Endodermal cell (in vitro differentiated cells): Measurements from ENCODE around the gene SCGB3A2. TPM values are rescaled to one million over a fixed set of nuclear protein-coding genes. Genes with fewer than 3 reads are reported as not detected.

Source experiments
- DNase-seq: peaks from one replicate; pipeline ENCODE4 v3.0.0-alpha.2; 2017
- H3K27ac ChIP-seq: 2 replicates; pipeline ENCODE4 v1.5.1; 2013; ENCODE audit warnings: mild to moderate bottlenecking, low read depth, low read length, moderate library complexity
- H3K27me3 ChIP-seq: 2 replicates; pipeline ENCODE4 v1.6.1; 2013; ENCODE audit warnings: mild to moderate bottlenecking, low read length, moderate library complexity; ENCODE audit not compliant: insufficient read depth, control insufficient read depth, poor library complexity, severe bottlenecking
- H3K36me3 ChIP-seq: 2 replicates; pipeline ENCODE4 v1.7.0; 2013; ENCODE audit warnings: mild to moderate bottlenecking, low read length, moderate library complexity; ENCODE audit not compliant: control insufficient read depth, insufficient read depth
- H3K4me1 ChIP-seq: one replicate; pipeline ENCODE4 v1.7.0; 2013; ENCODE audit warnings: low read length; ENCODE audit not compliant: control insufficient read depth, insufficient read depth
- H3K4me3 ChIP-seq: 2 replicates; pipeline ENCODE4 v1.5.1; 2013; ENCODE audit warnings: mild to moderate bottlenecking, low read length, moderate library complexity
- H3K9ac ChIP-seq: 2 replicates; pipeline ENCODE4 v1.6.1; 2013; ENCODE audit warnings: mild to moderate bottlenecking, low read length, moderate library complexity; ENCODE audit not compliant: poor library complexity, severe bottlenecking; ENCODE audit errors: extremely low read depth
- H3K9me3 ChIP-seq: 2 replicates; pipeline ENCODE4 v1.6.1; 2013; ENCODE audit warnings: mild to moderate bottlenecking, low read length, moderate library complexity; ENCODE audit not compliant: control insufficient read depth
- H3K27ac Mint-ChIP-seq: 2 replicates; pipeline ENCODE4 v1.8.0; 2020; ENCODE audit warnings: mixed read lengths
- H3K27me3 Mint-ChIP-seq: 2 replicates; pipeline ENCODE4 v1.8.0; 2021; ENCODE audit warnings: mild to moderate bottlenecking, mixed read lengths; ENCODE audit not compliant: insufficient read depth
- H3K36me3 Mint-ChIP-seq: 2 replicates; pipeline ENCODE4 v1.8.0; 2020; ENCODE audit warnings: low read depth, mixed read lengths
- H3K4me1 Mint-ChIP-seq: 2 replicates; pipeline ENCODE4 v1.8.0; 2020; ENCODE audit warnings: mixed read lengths
- H3K4me3 Mint-ChIP-seq: 2 replicates; pipeline ENCODE4 v1.8.0; 2020; ENCODE audit warnings: mild to moderate bottlenecking, moderate library complexity, mixed read lengths
- H3K9me3 Mint-ChIP-seq: 2 replicates; pipeline ENCODE4 v1.8.0; 2020; ENCODE audit warnings: mild to moderate bottlenecking, mixed read lengths
- WGBS, 2 experiments: methylation state at CpG; one replicate each; pipeline versions ENCODE4 v1.1.5 to v1.1.7; 2013; ENCODE audit warnings: missing lambda C conversion rate in 2 of 2, mixed read lengths in 1 of 2; ENCODE audit not compliant: insufficient coverage in 1 of 2, insufficient read length in 1 of 2; 5-methylcytosine and 5-hydroxymethylcytosine counted together
- total RNA-seq, 2 donors: library from RNA; stranded (reverse); fragmentation: NEBNext Ultra II Directional in 1 of 2; extraction: Animal tissue kit (Norgen Biotek cat#: 25700) in 1 of 2; gene quantifications; 2 replicates in 1 of 2; 3 replicates in 1 of 2; pipeline ENCODE4 v1.2.1, GENCODE V29; 2021
- TF ChIP-seq, protein P1 (sequence below): fragments of 200-600 bp; sonication (generic); conservative IDR thresholded peaks from 2 replicates; pipeline ENCODE4 v1.5.0; 2021; ENCODE audit warnings: antibody characterized with exemption, mild to moderate bottlenecking

SCGB3A2 gene
- total RNA-seq, 2 donors from 2014 or later: 1.1 to 18.7 TPM

DNA sequence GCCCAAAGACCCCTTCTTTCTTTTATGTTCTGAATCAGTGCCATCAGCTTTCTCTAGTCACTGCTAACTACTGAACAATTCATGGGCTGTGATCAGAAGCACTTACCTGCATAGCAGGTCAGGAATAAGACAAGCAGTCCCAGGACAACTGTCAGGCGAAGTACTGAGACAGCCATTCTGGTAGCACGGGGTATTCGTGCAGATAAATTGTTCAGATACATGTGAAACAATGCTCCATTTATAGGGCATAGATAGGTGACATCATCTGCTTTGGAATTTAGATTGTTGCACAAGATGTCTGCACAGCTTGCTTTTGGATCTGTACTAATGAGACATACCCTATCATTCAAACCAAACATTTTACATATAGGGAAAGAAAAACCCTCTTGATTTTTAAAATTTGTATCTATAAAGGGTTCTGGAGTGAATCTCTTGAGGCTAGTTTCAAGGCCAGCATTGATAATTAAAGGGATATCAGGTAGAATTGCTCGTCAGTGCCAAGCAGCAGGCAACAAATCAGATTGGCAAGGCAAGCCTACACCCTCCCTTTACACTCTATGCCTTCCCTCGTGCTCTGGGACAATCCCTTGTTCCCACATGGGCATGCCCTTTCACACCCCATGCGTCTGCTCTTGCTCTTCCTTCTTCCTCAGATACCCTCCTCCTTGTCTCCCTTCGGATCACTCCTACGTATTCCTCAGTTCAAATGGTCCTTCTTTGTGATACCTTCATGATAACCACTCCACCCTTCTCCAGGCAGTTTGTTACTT, 28.0 kb downstream of the SCGB3A2 start, which contains the start of gene C5orf46:
Gene C5orf46 (minus strand): TSS at position 213 of the 770 bp plus-strand sequence. CDS start 37 bp downstream, at position 176.
- H3K9ac ChIP-seq: no peak within 1 kb of the TSS
- H3K4me1 ChIP-seq: no peaks in the 10 kb centered on the region
- no peaks in the 10 kb centered on the region for H3K27me3 Mint-ChIP-seq
- H3K36me3 ChIP-seq: no peaks in the 10 kb centered on the region
- peaks cover 3% of the 10 kb centered on the region for H3K4me1 Mint-ChIP-seq
- TF ChIP-seq, protein P1, sequence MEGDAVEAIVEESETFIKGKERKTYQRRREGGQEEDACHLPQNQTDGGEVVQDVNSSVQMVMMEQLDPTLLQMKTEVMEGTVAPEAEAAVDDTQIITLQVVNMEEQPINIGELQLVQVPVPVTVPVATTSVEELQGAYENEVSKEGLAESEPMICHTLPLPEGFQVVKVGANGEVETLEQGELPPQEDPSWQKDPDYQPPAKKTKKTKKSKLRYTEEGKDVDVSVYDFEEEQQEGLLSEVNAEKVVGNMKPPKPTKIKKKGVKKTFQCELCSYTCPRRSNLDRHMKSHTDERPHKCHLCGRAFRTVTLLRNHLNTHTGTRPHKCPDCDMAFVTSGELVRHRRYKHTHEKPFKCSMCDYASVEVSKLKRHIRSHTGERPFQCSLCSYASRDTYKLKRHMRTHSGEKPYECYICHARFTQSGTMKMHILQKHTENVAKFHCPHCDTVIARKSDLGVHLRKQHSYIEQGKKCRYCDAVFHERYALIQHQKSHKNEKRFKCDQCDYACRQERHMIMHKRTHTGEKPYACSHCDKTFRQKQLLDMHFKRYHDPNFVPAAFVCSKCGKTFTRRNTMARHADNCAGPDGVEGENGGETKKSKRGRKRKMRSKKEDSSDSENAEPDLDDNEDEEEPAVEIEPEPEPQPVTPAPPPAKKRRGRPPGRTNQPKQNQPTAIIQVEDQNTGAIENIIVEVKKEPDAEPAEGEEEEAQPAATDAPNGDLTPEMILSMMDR: no peak
- no peak within 1 kb of the TSS for H3K27ac ChIP-seq
- no peaks in the 10 kb centered on the region for H3K9me3 Mint-ChIP-seq
- H3K4me3 Mint-ChIP-seq: no peak within 1 kb of the TSS
- H3K36me3 Mint-ChIP-seq: no peaks in the 10 kb centered on the region
- no peaks in the 10 kb centered on the region for H3K27me3 ChIP-seq
- no peak within 1 kb of the TSS for H3K27ac Mint-ChIP-seq
- no peaks in the 10 kb centered on the region for H3K9me3 ChIP-seq
- no peak for DNase-seq
- whole genome bisulfite sequencing, 2 experiments: 92 to 93% methylated on average over 6 to 8 of the region's 8 CpGs
- H3K4me3 ChIP-seq: no peak within 1 kb of the TSS

DNA sequence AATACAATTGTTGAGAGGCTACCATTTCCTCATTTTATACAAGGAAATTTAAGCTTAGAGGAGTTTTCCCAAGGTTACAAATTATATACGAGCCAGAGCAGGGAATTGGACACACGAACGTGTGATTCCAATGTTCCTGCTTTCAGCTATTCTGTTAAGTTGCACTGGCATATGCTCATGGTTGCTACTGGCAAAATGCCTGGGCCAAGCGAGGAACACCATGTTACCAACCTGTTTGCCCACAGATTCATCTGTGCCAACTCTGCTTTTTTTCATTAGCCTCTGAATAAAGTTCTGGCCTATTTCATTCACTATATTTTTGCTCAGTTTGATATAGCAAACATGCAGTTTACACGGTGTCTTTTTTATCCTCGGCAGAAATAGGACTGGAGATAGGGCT, 32.9 kb downstream of the SCGB3A2 start:
- Mint-ChIP-seq H3K9me3 (no peaks in the 10 kb centered on the region), H3K4me3 (no peak overlapping the region), H3K27me3 (no peaks in the 10 kb centered on the region), H3K4me1 (peaks cover 4% of the 10 kb centered on the region), H3K36me3 (no peaks in the 10 kb centered on the region), H3K27ac (no peak overlapping the region)
- TF ChIP-seq, protein P1: no peak
- Histone ChIP-seq H3K9ac (no peak overlapping the region), H3K4me1 (no peaks in the 10 kb centered on the region), H3K4me3 (no peak overlapping the region), H3K27me3 (no peaks in the 10 kb centered on the region), H3K9me3 (peaks cover 8% of the 10 kb centered on the region), H3K36me3 (no peaks in the 10 kb centered on the region), H3K27ac (no peak overlapping the region)
- 70 to 74% methylated on average over 4 to 6 of the region's 6 CpGs for WGBS, 2 experiments
- DNase-seq: no peak

GRCh38 chr5:147912011-147912410, 33.5 kb downstream of the SCGB3A2 start:
- no peak overlapping the region for H3K4me3 ChIP-seq
- no peaks in the 10 kb centered on the region for H3K27me3 Mint-ChIP-seq
- TF ChIP-seq, protein P1: no peak
- H3K4me1 Mint-ChIP-seq: peaks cover 4% of the 10 kb centered on the region
- DNase-seq: no peak
- no peaks in the 10 kb centered on the region for H3K36me3 ChIP-seq
- no peaks in the 10 kb centered on the region for H3K36me3 Mint-ChIP-seq
- no peak overlapping the region for H3K27ac Mint-ChIP-seq
- no peaks in the 10 kb centered on the region for H3K9me3 Mint-ChIP-seq
- no peak overlapping the region for H3K27ac ChIP-seq
- no peak overlapping the region for H3K9ac ChIP-seq
- WGBS, 2 experiments: 88% methylated on average over 1 of the region's 1 CpG; no CpG with 5 or more reads in 1 of the 2 experiments
- H3K4me1 ChIP-seq: no peaks in the 10 kb centered on the region
- H3K4me3 Mint-ChIP-seq: no peak overlapping the region
- no peaks in the 10 kb centered on the region for H3K27me3 ChIP-seq
- H3K9me3 ChIP-seq: peaks cover 8% of the 10 kb centered on the region
